K562 (cell line): ENCODE measurements around the gene MYO1D.

Experiments used
- BHLHE40 ChIP-seq: IDR thresholded peaks from 2 replicates; pipeline ENCODE4 v1.6.1; 2011; ENCODE audit warnings: low read length, improper control_type of control experiment
- EZH2 ChIP-seq: IDR thresholded peaks from 2 replicates; pipeline ENCODE4 v1.6.1; 2012; ENCODE audit warnings: low read depth, mild to moderate bottlenecking, inconsistent platforms, low read length, borderline replicate concordance
- KDM1A ChIP-seq, 2 experiments: fragments of 450-650 bp; IDR thresholded peaks; 2 replicates each; pipeline ENCODE4 v1.6.1; 2016; ENCODE audit warnings: mild to moderate bottlenecking in 2 of 2
- MYC ChIP-seq, 2 experiments: fragments of 250-450 bp in 1 of 2; sonication (Bioruptor Pico) in 1 of 2; IDR thresholded peaks; 2 replicates each; pipeline versions ENCODE4 v1.5.1 to v1.6.1; 2012 to 2021; ENCODE audit warnings: low read depth in 2 of 2, borderline replicate concordance in 1 of 2, improper control_type of control experiment in 1 of 2, low read length in 1 of 2, mild to moderate bottlenecking in 1 of 2, moderate library complexity in 1 of 2
- RCOR1 ChIP-seq, 2 experiments: IDR thresholded peaks; 2 replicates each; pipeline ENCODE4 v1.6.1; 2012; ENCODE audit warnings: low read depth in 2 of 2, low read length in 2 of 2, borderline replicate concordance in 1 of 2, improper control_type of control experiment in 1 of 2
- SMAD1 ChIP-seq: fragments of 150-350 bp; IDR thresholded peaks from 2 replicates; pipeline ENCODE4 v1.6.1; 2014; ENCODE audit warnings: low read length, low read depth; ENCODE audit not compliant: partially characterized antibody
- TBP ChIP-seq: optimal IDR thresholded peaks from 2 replicates; pipeline ENCODE3; 2011; ENCODE audit warnings: low read depth, low read length, improper control_type of control experiment
- ZBTB1 ChIP-seq: sonication (generic); formaldehyde crosslinking; IDR thresholded peaks from 2 replicates; pipeline ENCODE4 v1.8.1; 2023; ENCODE audit warnings: missing genetic modification reagents, low read depth, mild to moderate bottlenecking, borderline replicate concordance
- ZKSCAN8 ChIP-seq: fragments of 200-800 bp; sonication (Bioruptor generic); IDR thresholded peaks from 2 replicates; pipeline ENCODE4 v1.6.1; 2016; ENCODE audit warnings: missing genetic modification characterization, missing compliant biosample characterization
- ZNF507 ChIP-seq: conservative IDR thresholded peaks from 2 replicates; pipeline ENCODE4 v1.6.1; 2017; ENCODE audit warnings: missing genetic modification characterization, missing compliant biosample characterization

DNA sequence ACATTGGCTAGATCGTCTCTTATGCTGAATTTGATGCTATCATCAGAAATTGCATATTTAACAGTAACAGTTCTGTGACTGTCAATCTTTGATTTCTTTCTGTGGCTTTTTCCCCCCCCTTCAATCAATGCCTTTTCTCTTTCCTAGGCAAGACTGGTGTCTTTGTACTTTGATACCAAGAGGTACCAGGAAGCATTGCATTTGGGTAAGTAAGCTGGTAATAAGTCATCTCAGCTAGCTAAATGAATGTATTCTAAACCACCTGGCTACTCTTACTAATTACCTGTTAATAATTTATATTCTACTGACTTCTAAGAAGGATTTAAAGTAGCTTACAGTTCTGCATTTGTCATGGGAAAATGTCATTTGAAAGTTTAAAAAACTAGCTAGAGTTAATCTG lies 412.6 kb downstream of the MYO1D start:
- TF ChIP-seq EZH2 (no peak), ZBTB1 (CRISPR knock-in tag) (no peak), BHLHE40 (no peak), RCOR1 (IDR thresholded peaks at IDR 0.05; ENCODE audit: borderline replicate concordance in 1 of 2, low read depth in 2 of 2, low read length in 2 of 2) (no peak), ZKSCAN8 (CRISPR knock-in tag) (no peak), TBP (no peak), MYC (IDR thresholded peaks at IDR 0.05; ENCODE audit: low read depth, low read length) (no peak), MYC (CRISPR knock-in tag; IDR thresholded peaks at IDR 0.05; ENCODE audit: borderline replicate concordance, low read depth) (no peak), KDM1A (IDR thresholded peaks at IDR 0.05) (no peak), ZNF507 (tag) (no peak), SMAD1 (no peak)
